PC-9 (cell line): ENCODE measurements around the gene DCHS1. TPM values are rescaled to one million over a fixed set of nuclear protein-coding genes. Genes with fewer than 3 reads are reported as not detected.

ENCODE experiments used
- BruUV-seq: library from RNA; stranded (reverse); fragments of 400-500 nt; replicated peaks from 2 replicates; lab custom pipeline; 2021; lab: Mats Ljungman, UMichigan
- CTCF ChIA-PET: fragments of 300-600 bp; sonication (Branson Sonifier 250); formaldehyde crosslinking; loops from one replicate; lab custom pipeline; 2022; ENCODE audit warnings: antibody characterized with exemption; lab: Charles Lee
- POLR2A ChIA-PET: fragments of 300-600 bp; sonication (Branson Sonifier 250); formaldehyde crosslinking; loops from one replicate; lab custom pipeline; 2022; ENCODE audit warnings: antibody characterized with exemption; ENCODE audit not compliant: unreplicated experiment; lab: Charles Lee
- DNase-seq, 2 experiments: peaks; one replicate each; pipeline versions ENCODE4 v3.0.0 to v3.0.0-alpha.2; 2015 to 2022; ENCODE audit warnings: mixed read lengths in 1 of 2
- H2AFZ ChIP-seq: fragments of 200-600 bp; sonication (generic); 2 replicates; pipeline ENCODE4 v1.8.1; 2017; ENCODE audit warnings: antibody characterized with exemption
- H3F3A ChIP-seq: fragments of 200-600 bp; sonication (generic); 2 replicates; pipeline ENCODE4 v1.8.1; 2017; ENCODE audit warnings: antibody characterized with exemption, mild to moderate bottlenecking, low read depth; ENCODE audit not compliant: insufficient read depth
- H3K27ac ChIP-seq: fragments of 200-600 bp; sonication (generic); 2 replicates; pipeline ENCODE4 v1.6.1; 2016; ENCODE audit warnings: mixed run types
- H3K27me3 ChIP-seq: fragments of 200-600 bp; sonication (generic); 2 replicates; pipeline ENCODE4 v1.6.1; 2016; ENCODE audit warnings: low read depth, mixed run types; ENCODE audit not compliant: insufficient read depth
- H3K36me3 ChIP-seq: fragments of 200-600 bp; sonication (generic); 2 replicates; pipeline ENCODE4 v1.6.1; 2016; ENCODE audit warnings: low read depth, mixed run types
- H3K4me1 ChIP-seq: fragments of 200-600 bp; sonication (generic); replicated peaks from 2 replicates; pipeline ENCODE4 v1.6.1; 2016; ENCODE audit warnings: mixed run types; ENCODE audit not compliant: insufficient read depth
- H3K4me2 ChIP-seq: fragments of 200-600 bp; sonication (generic); 2 replicates; pipeline ENCODE4 v1.6.1; 2017; ENCODE audit warnings: mixed run types
- H3K4me3 ChIP-seq: fragments of 200-600 bp; sonication (generic); 2 replicates; pipeline ENCODE4 v1.6.1; 2016; ENCODE audit warnings: mixed run types
- H3K79me2 ChIP-seq: fragments of 200-600 bp; sonication (generic); 2 replicates; pipeline ENCODE4 v1.6.1; 2017; ENCODE audit warnings: low read depth, mixed run types
- H3K9me2 ChIP-seq: fragments of 200-600 bp; sonication (generic); 2 replicates; pipeline ENCODE4 v1.8.1; 2017; ENCODE audit warnings: mild to moderate bottlenecking; ENCODE audit not compliant: insufficient read depth
- H3K9me3 ChIP-seq: fragments of 200-600 bp; sonication (generic); 2 replicates; pipeline ENCODE4 v1.8.1; 2016; ENCODE audit warnings: low read depth; ENCODE audit not compliant: insufficient read depth
- H4K20me1 ChIP-seq: fragments of 200-600 bp; sonication (generic); 2 replicates; pipeline ENCODE4 v1.8.1; 2017; ENCODE audit not compliant: insufficient read depth
- EZH2 ChIP-seq: fragments of 200-600 bp; sonication (generic); IDR thresholded peaks from 2 replicates; pipeline ENCODE4 v1.8.0; 2017; ENCODE audit warnings: antibody characterized with exemption, low read depth
- intact Hi-C: fragments of 100-400 bp; cut with micrococcal nuclease; formaldehyde crosslinking; loops from one replicate; pipeline ENCODE4 v1.10.0; 2022; ENCODE audit not compliant: unreplicated experiment
- total RNA-seq: library from RNA; stranded (reverse); gene quantifications from 2 replicates; pipeline ENCODE4 v1.2.3, GENCODE V29; 2021
- TF ChIP-seq, protein P1 (sequence below): fragments of 200-600 bp; sonication (generic); conservative IDR thresholded peaks from 2 replicates; pipeline ENCODE4 v1.6.1; 2017; ENCODE audit warnings: mixed run types, antibody characterized with exemption, mild to moderate bottlenecking, moderate library complexity

The DCHS1 gene
- total RNA-seq, 1 experiment from 2014 or later, result 0.22 TPM

DNA sequence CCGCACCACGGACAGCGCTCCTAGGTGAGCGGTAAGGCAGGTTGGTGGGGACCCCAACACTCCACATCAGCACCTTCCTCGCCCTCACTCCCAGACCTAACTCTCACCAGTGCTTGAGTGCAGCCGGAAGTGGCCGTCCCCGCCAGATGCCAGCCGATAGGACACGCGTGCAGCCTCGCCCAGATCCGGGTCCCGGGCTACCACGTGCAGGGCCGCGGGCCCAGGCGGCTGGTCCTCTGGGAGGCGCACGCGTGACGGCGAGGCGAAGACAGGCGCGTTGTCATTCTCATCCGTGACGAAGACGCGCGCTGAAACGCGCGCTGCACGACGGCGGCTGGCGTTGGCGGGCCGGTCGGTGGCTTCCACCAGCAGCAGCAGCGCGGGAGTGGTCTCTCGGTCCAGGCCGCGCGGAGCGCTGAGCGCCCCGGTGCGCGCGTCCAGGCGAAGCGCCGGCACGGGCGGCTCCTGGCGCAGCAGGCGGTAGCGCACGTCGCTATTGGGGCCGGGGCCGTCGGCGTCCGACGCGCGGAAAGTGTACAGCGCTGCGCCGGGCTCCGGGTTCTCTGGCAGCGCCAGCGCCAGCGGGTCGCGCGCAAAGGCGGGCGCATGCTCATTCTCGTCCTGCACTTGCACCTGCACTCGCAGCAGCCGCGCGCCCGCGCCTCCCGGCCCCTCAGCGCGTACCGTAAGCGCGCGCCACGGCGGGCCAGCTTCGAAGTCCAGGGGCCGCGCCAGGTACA, 25.5 kb downstream of the DCHS1 start:
- H3K36me3 ChIP-seq, result no peaks in the 10 kb centered on the region
- H3K79me2 ChIP-seq, result no peaks in the 10 kb centered on the region
- POLR2A ChIA-PET, result no interaction called here
- H3K4me3 ChIP-seq, result no peak overlapping the region
- H3F3A ChIP-seq, result no peaks in the 10 kb centered on the region
- H3K9me3 ChIP-seq, result no peaks in the 10 kb centered on the region
- H3K27ac ChIP-seq, result no peak overlapping the region
- no peaks in the 10 kb centered on the region for H3K9me2 ChIP-seq
- no peak for DNase-seq
- no peak overlapping the region for H3K4me2 ChIP-seq
- BruUV-seq, result no TSS peak
- intact Hi-C loops, result no loop called here
- H3K27me3 ChIP-seq, result no peaks in the 10 kb centered on the region
- TF ChIP-seq, protein P1, sequence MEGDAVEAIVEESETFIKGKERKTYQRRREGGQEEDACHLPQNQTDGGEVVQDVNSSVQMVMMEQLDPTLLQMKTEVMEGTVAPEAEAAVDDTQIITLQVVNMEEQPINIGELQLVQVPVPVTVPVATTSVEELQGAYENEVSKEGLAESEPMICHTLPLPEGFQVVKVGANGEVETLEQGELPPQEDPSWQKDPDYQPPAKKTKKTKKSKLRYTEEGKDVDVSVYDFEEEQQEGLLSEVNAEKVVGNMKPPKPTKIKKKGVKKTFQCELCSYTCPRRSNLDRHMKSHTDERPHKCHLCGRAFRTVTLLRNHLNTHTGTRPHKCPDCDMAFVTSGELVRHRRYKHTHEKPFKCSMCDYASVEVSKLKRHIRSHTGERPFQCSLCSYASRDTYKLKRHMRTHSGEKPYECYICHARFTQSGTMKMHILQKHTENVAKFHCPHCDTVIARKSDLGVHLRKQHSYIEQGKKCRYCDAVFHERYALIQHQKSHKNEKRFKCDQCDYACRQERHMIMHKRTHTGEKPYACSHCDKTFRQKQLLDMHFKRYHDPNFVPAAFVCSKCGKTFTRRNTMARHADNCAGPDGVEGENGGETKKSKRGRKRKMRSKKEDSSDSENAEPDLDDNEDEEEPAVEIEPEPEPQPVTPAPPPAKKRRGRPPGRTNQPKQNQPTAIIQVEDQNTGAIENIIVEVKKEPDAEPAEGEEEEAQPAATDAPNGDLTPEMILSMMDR, result no peak
- TF ChIP-seq EZH2, result no peak
- CTCF ChIA-PET, result no interaction called here
- no peak overlapping the region for H2AFZ ChIP-seq
- H3K4me1 ChIP-seq, result no peaks in the 10 kb centered on the region
- H4K20me1 ChIP-seq, result no peaks in the 10 kb centered on the region

DNA sequence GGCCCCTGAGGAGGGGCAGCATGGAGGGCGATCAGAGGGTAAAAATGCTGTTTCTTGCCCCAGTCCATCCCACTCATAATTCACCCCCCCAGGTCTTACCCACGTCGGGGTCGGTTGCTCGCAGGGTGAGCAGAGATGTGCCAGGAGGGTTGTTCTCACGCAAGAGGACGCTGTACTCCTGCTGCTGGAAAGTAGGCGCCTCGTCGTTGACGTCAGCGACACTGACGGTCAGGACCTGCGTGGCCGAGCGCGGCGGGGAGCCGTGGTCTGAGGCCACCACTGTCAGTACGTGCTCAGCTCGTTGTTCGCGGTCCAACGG, 26.1 kb downstream of the DCHS1 start:
- no peak for DNase-seq
- Histone ChIP-seq H3K4me1 (no peaks in the 10 kb centered on the region), H3K79me2 (no peaks in the 10 kb centered on the region), H3K4me2 (no peak overlapping the region), H3K9me2 (no peaks in the 10 kb centered on the region), H3K36me3 (no peaks in the 10 kb centered on the region), H3F3A (no peaks in the 10 kb centered on the region), H2AFZ (no peak overlapping the region), H3K27me3 (no peaks in the 10 kb centered on the region), H3K4me3 (no peak overlapping the region), H3K9me3 (no peaks in the 10 kb centered on the region), H3K27ac (no peak overlapping the region), H4K20me1 (no peaks in the 10 kb centered on the region)
- POLR2A ChIA-PET, result no interaction called here
- TF ChIP-seq, protein P1, result no peak
- TF ChIP-seq EZH2, result no peak
- CTCF ChIA-PET, result no interaction called here
- BruUV-seq, result no TSS peak
- intact Hi-C loops, result no loop called here

DNA sequence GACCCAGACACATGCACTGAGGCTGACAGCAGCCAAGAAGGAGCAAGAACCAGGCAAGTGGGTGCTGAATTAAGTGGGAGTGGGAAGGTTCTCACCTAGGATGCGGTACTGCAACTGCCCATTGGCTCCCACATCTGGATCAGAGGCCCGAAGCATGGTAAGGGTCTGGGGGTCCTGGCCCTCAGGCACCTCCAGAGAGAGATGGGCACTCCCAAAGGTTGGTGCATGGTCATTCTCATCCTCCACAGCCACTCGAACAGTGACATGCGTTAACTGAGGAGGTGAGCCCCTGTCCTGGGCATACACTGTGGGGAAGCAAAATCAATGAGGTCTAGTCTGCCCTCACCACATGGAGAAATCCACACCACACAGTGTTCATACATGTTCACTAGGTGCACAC, 27.1 kb downstream of the DCHS1 start:
- H3F3A ChIP-seq, result no peaks in the 10 kb centered on the region
- H3K9me2 ChIP-seq, result no peaks in the 10 kb centered on the region
- no peak overlapping the region for H2AFZ ChIP-seq
- TF ChIP-seq, protein P1, result no peak
- no peak for TF ChIP-seq EZH2
- BruUV-seq, result no TSS peak
- H3K9me3 ChIP-seq, result no peaks in the 10 kb centered on the region
- no peaks in the 10 kb centered on the region for H3K36me3 ChIP-seq
- no peak overlapping the region for H3K4me2 ChIP-seq
- intact Hi-C loops, result no loop called here
- CTCF ChIA-PET, result no interaction called here
- H3K27ac ChIP-seq, result no peak overlapping the region
- POLR2A ChIA-PET, result no interaction called here
- no peaks in the 10 kb centered on the region for H3K79me2 ChIP-seq
- H3K4me3 ChIP-seq, result no peak overlapping the region
- H3K27me3 ChIP-seq, result no peaks in the 10 kb centered on the region
- no peaks in the 10 kb centered on the region for H3K4me1 ChIP-seq
- no peak for DNase-seq
- H4K20me1 ChIP-seq, result no peaks in the 10 kb centered on the region
